OCI-LY1 (cell line): ENCODE results near the gene HDGFL2.

ENCODE experiments used
- EZH2 ChIP-seq: fragments of 200-600 bp; sonication (generic), shearing (Covaris generic); IDR thresholded peaks from 2 replicates; pipeline ENCODE4 v1.8.0; 2017; ENCODE audit warnings: borderline replicate concordance, mixed run types, mild to moderate bottlenecking, antibody characterized with exemption, low read length, moderate library complexity, mixed read lengths
- TF ChIP-seq, protein P1 (sequence below): fragments of 200-600 bp; sonication (generic), shearing (Covaris generic); IDR thresholded peaks from 2 replicates; pipeline ENCODE4 v1.5.1; 2017; ENCODE audit warnings: mild to moderate bottlenecking, antibody characterized with exemption, low read length, moderate library complexity, mixed read lengths

DNA sequence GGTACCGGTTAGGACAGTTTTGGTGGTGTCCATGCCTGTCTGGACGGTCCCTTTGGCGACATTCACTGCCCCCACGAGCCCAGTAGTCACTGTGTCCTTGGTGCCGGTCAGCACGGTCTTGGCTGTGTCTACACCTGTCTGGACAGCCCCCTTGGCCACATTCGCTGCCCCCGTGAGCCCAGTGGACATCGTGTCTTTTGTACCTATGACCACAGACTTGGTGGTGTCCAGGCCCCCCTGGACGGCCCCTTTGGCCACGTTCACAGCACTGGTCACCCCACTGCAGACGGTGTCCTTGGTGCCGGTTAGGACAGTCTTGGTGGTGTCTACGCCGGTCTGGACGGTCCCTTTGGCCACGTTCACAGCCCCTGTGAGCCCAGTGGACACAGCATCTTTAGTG is 40.0 kb downstream of the HDGFL2 start:
- TF ChIP-seq, protein P1, sequence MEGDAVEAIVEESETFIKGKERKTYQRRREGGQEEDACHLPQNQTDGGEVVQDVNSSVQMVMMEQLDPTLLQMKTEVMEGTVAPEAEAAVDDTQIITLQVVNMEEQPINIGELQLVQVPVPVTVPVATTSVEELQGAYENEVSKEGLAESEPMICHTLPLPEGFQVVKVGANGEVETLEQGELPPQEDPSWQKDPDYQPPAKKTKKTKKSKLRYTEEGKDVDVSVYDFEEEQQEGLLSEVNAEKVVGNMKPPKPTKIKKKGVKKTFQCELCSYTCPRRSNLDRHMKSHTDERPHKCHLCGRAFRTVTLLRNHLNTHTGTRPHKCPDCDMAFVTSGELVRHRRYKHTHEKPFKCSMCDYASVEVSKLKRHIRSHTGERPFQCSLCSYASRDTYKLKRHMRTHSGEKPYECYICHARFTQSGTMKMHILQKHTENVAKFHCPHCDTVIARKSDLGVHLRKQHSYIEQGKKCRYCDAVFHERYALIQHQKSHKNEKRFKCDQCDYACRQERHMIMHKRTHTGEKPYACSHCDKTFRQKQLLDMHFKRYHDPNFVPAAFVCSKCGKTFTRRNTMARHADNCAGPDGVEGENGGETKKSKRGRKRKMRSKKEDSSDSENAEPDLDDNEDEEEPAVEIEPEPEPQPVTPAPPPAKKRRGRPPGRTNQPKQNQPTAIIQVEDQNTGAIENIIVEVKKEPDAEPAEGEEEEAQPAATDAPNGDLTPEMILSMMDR = no peak
- no peak for TF ChIP-seq EZH2
